NCI-H2081 treated with DMSO at 0.1 percent for 48 hours (cell line): Measurements from ENCODE around the gene EPN2.

Source experiments
- DNase-seq: peaks from one replicate; lab custom pipeline; 2025; lab: John Stamatoyannopoulos, UW

Gene EPN2

DNA sequence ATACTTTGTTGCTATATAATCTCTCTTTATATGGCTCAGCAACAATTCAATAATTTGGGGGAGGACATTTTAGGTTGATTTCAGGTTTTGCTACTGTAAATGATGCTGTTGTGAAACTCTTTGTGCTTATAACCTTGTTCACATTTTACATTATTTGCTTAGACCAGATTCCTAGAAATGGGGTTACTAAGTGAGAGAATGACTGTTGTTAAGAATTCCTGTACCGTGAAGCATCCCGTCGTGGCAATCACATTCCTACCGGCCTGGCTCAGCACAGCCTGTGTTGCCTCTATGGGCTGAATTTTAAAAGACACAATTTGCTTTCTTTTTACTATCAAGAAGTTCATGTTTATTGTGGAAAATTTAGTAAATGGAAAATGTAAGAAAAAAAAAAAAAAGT is 94.0 kb downstream of the EPN2 start:
- DNase-seq, result no peak

DNA sequence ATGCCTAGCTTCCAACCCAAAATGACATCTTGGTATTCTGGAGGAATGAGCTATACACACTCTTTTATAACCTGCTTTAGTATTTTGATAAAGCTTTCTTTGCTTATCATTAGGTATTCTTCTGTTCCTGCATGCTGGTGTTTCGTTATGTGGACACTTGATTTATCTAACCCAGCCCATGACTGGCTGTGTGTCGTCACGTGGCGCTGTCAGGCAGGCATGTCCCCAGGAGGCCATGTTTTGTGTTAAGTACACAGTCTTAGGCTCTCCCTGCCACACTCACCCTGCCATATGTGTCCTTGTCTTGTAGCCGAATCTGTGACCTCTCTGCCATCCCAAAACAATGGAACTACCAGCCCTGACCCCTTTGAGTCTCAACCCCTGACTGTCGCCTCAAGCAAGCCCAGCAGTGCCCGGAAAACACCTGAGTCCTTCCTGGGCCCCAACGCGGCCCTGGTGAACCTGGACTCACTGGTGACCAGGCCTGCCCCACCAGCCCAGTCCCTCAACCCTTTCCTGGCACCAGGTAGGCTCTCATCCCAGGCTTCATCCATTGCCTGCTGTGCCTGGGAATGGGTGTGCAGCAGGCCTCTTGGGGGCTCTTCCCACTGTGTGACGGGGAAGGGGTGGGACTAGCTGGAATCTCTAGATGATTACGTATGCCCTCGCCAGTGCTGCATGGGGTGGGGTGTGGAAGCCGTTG is 94.5 kb downstream of the EPN2 start:
- no peak for DNase-seq

DNA sequence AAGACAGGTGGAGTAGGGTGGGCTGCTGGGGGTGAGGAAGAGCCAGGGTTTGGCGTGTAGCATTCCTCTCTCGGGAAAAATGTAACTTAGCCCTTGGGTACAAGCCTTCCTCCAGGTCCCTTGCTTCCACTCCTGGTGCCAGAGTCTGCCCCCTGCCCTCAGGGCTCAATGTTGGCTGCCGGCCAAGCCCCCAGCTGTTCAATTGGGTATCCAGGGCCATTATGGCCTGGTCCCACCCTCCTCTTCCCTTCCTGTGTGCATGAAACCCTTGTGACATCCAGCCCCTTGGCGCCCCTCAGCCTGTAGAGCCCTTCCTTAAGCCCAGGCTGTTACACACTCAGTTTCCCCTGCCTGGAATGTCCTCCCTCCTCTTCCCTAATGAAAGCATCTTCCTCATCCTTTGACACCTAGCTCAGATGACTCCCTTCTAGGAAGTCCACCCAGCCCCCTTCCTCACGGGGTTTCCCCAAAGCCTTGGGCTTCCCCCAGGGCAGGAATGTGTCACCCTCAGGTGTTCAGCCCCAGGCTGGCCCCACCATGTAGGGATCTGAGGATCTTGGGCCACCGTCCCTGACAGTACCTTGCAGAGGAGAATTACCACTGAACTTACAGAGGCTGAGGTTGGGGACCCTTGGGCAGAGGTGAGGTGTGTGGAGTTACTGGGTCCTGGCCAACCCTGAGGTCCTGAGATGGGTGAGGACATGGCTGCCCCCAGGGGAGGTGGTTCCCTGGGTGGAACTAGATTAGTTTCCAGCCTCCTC is 95.4 kb downstream of the EPN2 start:
- DNase-seq, result no peak

DNA sequence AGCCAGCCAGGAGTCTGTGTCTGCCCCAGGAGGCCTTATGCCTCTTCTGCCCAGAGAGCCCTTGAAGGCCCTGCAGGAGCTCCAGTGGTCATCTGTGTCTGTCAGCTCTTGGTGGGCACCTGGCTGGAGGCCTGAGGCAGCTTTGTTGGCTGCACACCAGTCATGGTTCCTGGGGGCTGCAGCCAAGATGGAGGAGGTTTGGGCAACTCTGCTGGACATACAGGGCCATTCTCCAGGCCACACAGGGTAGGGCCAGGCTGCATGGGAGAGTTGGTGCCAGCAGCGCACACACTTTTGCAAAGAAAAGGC is 95.9 kb downstream of the EPN2 start:
- DNase-seq, result no peak

DNA sequence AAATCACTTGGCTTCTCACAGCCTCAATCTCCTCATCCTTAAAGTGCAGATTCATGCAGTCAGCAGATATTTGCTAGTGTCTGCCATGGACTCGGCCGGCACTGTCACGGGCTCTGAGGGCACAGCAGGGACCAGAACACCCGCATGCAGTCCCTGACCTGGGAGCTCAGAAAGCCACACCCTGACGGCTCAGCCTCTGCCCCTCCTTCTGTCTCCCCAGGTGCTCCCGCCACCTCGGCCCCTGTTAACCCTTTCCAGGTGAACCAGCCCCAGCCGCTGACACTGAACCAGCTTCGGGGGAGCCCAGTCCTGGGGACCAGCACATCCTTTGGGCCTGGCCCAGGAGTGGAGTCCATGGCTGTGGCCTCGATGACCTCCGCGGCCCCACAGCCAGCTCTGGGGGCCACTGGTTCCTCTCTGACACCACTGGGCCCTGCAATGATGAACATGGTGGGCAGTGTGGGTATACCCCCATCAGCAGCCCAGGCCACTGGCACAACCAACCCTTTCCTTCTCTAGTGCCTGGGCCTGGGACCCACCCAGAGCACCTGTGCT is 96.6 kb downstream of the EPN2 start:
- DNase-seq, result no peak

DNA sequence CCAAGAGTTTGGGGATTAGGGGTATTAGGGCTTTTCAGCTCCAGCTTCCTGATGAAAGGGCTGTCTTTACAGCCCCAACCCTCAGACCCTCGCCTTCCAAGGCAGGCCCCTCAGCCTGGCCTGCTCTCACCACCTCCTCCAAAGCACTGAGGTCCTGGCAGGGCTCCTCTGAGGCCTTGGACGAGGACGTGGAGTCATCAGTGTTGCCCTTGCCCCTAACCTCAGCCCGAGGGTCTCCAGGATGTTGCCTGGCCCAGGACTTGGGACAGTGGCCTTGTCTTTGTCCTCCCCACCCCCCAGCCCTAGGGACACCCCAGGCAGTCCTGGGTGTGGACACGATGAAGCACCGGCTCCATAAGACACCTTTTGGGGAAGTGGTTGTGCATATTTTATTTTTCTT is 97.2 kb downstream of the EPN2 start:
- DNase-seq, result no peak

DNA sequence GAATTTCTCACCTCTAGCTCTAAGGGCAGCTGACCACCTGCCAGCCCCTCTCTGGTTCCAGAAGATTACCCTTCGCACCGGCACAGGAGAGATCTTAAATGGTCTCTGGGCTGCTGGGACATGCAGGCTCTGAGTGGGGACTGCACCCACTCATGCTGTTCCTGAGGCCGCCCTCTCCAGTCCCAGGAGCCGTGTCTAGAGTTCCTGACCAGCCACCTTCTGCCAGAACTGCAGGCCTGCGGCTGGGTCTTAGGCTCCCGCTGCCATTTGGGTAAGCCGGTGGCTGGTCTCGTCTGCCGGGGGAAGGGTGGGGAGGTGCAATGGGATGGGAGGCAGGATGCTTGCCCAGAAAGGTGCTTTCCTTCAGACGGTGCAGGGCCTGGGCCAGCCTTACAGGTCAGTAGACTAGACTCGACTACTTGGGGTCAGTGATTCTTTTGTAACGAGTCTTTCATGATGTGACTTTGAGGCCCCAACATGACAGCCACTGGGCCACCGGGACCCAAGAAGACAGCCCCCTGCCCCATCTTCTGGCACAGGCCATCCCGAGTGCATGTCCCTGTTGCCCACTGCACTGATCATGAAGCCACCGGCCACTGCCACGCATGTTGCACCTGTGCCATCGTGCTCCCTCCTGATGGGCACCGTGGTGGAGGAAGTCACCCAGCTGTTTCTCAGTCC is 98.9 kb downstream of the EPN2 start:
- no peak for DNase-seq

DNA sequence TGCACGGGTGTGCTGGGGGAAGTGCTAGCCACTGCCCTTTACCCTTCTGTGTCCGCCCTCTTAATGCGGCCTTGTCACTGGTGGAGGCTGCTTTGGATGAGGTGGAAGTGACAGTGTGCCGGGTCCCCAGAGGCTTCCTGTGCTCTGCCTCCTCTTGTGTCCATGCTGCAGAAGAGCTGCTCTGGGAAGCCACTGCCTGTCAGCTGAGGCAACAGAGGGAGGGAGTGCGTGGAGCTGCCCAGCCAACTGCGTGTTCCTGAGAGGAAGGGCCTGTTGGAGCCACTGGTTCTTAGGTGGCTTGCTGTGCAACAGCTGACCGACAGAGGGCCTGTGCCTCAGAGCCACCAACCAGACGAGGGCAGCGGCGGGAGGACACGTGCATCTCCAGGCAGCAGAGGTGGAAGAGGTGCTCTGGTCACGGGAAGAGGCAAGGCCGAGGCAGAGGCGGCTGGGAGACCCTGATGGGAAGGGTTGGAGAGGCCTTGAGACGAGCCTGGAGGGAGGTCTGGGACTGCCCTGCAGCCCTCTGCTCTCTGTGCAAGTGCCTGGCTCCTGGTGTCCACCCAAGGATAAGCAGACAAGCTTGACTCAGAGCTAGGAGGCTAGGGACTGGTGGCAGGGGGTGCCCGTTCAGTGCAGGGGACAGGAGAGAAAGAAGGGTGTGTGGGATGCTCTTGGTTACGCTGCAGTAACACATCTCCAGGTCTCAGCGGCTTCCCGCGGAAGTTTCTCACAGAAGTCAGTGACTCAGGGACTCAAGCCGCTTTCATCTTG is 100.0 kb downstream of the EPN2 start:
- DNase-seq, result no peak

DNA sequence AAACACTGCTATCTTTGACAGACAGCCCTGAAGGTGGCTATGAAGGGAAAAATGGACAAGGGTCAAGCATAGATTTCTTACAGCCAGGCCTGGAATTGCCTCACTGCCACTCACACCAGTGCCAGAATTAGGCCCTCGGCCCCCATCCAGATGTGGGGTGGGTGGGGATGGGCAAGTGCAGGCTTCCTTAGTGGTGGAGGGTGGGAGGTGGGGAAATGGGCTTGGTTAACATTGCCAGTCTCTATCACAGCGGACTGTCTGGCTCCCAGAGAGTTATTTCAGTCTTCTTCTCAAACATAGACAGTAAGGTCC is 100.5 kb downstream of the EPN2 start:
- DNase-seq, result no peak

DNA sequence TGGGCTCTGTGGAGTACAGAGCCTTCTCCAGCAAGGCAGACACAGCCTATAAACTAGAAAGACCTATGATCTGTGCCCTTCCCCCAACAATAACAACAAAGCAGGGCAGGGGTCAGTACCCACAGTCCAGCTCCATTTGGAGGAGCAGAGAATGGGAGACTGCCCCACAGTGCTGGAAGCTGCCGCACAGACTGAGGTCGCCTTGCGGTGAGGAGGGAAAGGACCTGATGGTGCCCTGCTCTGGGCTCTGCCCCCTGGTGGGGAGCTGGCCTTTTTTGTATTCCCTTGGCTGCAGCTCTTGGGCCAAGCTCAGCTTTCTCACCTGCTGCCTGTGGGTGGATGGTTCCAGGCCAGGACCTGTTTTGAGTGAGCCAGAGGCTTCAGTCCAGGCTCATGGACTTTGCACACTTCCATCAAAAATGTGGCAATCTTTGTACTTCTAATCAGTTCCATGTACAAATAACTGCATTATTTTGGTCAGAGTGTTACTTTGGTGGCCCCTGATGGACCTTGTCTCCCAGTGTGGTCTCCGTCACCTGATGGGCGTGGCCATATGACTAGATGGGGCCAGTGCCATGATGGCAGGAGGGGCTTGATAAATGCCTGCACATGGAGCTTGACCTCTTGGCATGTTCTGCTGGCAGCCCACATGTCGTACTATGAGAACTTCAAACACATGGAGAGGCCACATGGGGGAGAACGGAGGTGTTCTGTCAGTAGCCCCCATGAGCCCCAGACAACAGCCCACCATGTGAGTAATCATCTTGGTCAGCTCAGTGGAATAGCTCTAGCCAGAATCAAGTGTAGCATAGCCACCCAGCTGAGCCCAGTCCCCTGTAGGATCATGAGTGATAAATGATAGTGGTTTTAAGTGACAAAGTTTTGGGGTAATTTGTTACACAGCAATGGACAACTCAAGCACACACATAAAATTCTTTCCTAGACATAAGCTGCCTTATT is 101.1 kb downstream of the EPN2 start:
- no peak for DNase-seq

DNA sequence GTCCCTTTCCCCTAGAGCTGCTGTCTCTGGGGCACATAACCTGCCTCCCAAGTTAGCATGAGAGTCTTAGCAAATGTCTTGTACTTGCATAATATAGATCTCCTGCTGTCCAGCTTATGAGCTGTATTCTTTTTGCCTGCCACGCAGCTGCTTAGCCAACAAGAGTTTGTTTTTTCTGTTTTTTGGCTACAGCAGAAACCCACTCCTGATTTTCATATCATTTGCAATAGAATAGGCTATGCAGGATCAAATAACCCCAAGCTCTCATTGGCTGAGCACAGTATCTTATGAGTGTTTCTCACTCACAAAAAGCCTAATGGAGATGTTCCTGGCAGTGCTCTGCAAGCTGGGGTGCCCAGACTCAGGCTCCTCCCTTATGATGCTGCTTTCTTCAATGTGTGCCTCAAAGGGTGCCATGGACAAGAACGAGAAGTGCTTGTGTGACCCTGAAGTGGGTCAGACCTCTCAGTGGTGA is 102.2 kb downstream of the EPN2 start:
- DNase-seq, result no peak

DNA sequence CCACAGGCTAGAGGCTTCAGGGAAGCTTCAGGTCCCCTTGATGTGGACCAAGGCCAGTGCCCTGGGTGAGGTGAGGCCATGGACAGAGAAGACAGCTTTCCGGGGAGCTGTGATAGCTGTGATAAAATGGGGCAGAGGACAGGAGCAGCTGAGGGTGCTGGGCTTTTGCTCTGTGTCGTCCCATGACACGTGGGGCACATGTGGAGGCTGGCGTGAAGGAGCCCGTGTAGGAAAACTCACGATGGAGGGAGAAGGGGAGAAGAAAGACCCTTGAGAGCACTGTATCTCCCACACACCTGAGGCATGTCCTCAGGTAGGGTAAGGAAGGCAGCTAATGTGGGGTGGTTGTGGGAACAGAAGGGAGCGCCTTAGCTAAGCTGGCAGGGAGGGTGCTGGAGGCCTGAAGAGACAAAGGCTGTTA is 104.1 kb downstream of the EPN2 start:
- no peak for DNase-seq

DNA sequence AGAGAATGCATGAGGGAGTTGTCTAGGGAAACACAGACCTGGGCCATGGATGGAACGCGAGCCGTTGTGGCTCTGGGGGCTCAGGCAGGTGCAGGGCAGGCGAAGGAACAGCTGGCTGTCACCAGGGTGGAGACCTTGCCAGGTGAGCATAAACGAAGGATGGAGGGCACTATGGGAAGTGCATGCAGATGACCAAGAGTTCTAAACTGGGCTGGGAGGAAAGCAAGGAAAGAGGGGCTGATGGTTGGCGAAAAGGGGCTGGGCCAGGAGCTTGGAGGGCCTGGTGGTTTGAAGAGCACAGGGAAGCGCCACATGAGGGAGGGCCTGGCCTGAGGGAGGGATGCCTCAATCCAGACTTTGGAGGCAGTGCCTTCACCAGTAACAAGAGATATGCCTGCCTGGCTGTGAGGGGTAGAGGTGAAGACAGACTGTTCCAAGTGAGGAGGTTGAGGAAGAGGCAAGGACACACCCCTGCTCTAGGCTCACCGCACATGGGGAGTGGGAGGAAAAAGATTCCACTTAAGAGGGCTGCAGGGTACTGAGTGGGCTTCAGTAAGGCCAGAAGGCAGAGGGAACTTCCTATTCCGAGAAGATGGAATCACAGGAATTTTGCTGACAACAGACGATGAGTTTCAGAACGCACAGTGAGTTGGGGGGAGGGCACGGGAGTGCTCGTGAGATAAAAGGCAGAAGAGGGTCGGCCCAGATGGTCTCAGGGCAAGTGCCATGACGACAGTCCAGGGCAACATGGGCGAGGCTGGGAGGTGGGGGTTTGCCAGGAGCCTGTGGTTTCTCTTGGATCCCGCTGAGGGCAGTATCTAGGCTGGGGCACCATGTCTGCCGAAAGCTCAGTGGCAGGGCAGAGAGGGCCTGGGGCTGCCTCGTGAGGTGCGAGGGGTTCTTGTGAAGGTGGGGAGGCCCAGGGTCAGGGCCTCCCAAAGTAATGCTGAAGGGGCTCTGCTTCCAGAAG is 104.8 kb downstream of the EPN2 start:
- DNase-seq, result no peak

DNA sequence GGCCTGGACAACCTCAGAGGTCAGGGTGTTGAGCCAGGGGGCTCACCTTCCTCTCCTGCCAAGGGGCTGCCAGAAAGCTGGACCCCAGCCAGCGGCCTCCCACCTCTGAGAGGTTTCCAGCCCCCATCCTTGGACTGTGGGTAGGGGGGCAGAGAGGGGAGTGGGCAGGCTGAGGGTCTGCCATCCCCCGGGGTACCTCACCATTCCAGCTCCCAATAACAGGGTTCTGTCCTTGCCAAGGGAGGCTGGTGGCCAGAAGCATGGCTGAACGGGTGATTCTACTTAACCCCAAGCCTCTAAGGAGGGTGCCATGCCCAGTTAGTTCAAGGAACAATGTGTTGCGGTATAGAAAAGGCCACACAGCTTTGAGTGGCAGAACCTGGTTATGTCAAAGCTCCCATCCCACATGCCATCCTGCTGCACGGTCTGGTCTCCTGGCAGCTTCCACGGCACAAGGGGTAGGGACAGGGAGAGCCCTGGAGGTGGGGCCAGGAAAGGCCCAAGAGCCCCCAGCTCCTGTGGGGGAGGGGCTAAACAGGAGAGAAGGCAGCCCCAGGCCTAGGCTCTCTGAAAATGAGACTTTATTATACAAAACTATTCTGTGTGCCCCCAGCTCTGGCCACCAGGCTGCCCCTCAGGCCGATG is 105.6 kb downstream of the EPN2 start:
- no peak for DNase-seq

DNA sequence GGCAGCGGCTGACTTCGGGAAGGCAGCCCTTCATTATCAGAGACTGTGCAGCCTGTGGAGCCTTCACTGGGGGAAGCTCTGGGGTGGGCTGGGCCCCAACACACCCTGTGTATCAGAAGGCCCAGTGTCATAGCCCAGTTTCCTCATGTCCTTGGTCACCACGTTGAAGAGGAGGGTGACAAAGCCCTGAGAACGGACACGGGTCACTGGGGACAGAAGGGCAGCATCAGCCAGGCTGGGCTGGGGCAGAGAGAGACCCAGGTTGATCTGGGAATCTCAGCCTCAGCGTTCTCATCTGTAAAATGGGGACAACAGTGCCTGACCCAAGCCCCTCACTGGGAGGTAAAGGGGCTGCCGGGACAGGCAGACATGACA is 106.1 kb downstream of the EPN2 start:
- DNase-seq, result no peak

DNA sequence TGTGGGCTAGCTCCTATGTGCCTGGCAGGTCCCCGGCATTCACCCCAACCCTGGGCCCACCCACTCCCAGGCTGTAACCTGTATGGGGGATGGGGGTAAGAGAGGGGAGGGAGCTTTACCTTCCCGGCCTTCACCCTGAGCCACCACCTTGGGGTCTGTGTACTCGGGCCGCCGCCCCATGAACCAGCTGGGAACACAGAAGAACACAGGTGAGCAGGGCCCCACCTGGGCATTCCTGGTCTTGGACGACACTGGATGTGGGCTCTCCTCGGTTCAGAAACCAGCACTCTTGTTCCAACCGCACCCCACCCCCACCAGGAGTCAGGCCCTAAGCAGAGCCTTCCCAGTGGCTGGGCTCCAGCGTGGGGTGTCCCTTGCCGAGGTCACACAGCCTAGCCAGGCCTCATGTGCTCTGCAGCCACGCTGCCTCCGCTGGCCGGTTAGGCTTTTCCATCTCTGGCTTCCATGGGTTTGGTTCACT is 106.5 kb downstream of the EPN2 start:
- no peak for DNase-seq

DNA sequence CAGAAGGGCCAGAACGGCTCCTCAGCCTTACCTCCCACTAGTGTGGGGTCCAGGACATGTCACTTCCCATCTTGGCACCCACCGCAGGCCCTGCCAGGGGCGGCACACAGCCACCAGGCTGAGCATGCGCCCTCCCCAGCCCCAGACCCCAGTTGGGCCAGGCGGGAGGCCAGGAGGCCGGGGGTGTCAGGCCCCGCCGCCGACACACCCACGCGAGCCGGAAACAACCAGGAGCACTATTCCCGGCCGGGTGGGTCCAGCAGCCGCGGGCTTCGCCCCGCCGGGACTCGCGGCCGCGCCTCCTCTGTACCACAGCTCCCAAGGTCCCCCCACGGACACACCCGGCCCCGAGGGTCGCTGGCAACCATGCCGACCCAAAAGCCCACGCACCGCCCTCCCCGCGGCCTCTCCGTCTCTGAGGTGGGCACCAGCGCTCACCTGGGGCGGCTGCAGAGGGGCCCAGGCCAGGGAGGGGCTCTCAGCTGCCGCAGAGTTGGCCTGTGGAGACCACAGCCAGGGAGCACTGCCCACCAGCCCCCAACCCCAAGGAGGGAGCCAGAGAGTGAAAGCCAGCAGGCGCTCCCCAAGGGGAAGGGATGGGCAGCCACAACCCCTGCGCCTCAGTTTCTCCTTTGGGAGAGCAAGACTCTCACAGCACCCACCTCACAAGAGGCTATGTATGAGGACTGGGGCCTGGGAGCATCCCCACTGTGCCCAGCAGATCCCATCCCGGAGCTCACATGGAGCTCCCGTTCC is 107.3 kb downstream of the EPN2 start:
- no peak for DNase-seq

DNA sequence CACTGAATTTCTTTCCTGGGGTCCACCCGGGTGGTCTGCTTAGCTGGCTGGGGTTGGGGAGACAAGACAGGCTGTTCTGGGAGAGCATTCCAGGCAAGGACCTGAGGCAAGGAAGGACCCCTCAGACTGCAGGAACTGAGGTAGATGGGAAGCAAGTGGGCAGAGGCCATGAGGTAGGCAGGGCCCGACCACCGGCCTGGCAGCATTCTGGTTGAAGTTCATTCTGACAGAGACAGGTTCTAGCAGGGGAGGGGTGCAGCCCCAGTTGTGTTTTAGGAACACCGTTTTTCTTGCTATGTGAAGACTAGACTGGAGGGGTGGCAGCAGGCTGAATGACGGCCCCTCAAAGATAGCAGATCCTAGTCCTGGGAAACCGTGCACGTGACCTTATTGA is 107.9 kb downstream of the EPN2 start:
- no peak for DNase-seq
